HEK293 (cell line): Measurements from ENCODE around the gene PRMT2.

ENCODE experiments used
- HOXA7 ChIP-seq: sonication (generic); formaldehyde crosslinking; IDR thresholded peaks from 2 replicates; pipeline ENCODE4 v1.8.1; 2022; ENCODE audit warnings: missing genetic modification reagents, borderline replicate concordance
- KLF10 ChIP-seq: fragments of 450-650 bp; IDR thresholded peaks from 2 replicates; pipeline ENCODE4 v1.5.1; 2018; ENCODE audit warnings: missing biosample characterization, mild to moderate bottlenecking, missing genetic modification characterization
- MZF1 ChIP-seq: fragments of 450-650 bp; formaldehyde crosslinking; IDR thresholded peaks from 2 replicates; pipeline ENCODE4 v1.5.1; 2017; ENCODE audit warnings: missing biosample characterization, missing genetic modification characterization, borderline replicate concordance
- PRDM6 ChIP-seq: fragments of 450-650 bp; formaldehyde crosslinking; IDR thresholded peaks from 2 replicates; pipeline ENCODE4 v1.5.1; 2017; ENCODE audit warnings: missing biosample characterization, missing genetic modification characterization
- TSHZ1 ChIP-seq: fragments of 450-650 bp; formaldehyde crosslinking; IDR thresholded peaks from 2 replicates; pipeline ENCODE4 v1.5.1; 2016; ENCODE audit warnings: missing biosample characterization, missing genetic modification characterization, borderline replicate concordance
- ZBTB1 ChIP-seq: fragments of 450-650 bp; formaldehyde crosslinking; IDR thresholded peaks from 2 replicates; pipeline ENCODE4 v1.5.1; 2016; ENCODE audit warnings: missing biosample characterization, missing genetic modification characterization
- ZIC2 ChIP-seq: fragments of 450-650 bp; formaldehyde crosslinking; IDR thresholded peaks from 2 replicates; pipeline ENCODE4 v1.5.1; 2016; ENCODE audit warnings: missing biosample characterization, missing genetic modification characterization
- ZNF174 ChIP-seq: fragments of 450-650 bp; formaldehyde crosslinking; IDR thresholded peaks from 2 replicates; pipeline ENCODE4 v1.5.0; 2017; ENCODE audit warnings: missing biosample characterization, mild to moderate bottlenecking, missing genetic modification characterization
- ZNF175 ChIP-seq: fragments of 450-650 bp; formaldehyde crosslinking; IDR thresholded peaks from 2 replicates; pipeline ENCODE4 v1.5.1; 2016; ENCODE audit warnings: missing biosample characterization, missing genetic modification characterization
- ZNF274 ChIP-seq, 2 experiments: fragments of 200-500 bp in 1 of 2; fragments of 450-650 bp in 1 of 2; sonication (Bioruptor generic) in 1 of 2; formaldehyde crosslinking in 1 of 2; IDR thresholded peaks; 2 replicates each; pipeline versions ENCODE4 v1.5.1 to v1.6.1; 2014 to 2016; ENCODE audit warnings: borderline replicate concordance in 1 of 2, inconsistent platforms in 1 of 2, low read length in 1 of 2, missing biosample characterization in 1 of 2, missing genetic modification characterization in 1 of 2
- ZNF280D ChIP-seq: fragments of 450-650 bp; formaldehyde crosslinking; IDR thresholded peaks from 2 replicates; pipeline ENCODE4 v1.5.1; 2016; ENCODE audit warnings: missing biosample characterization, missing genetic modification characterization
- ZNF366 ChIP-seq: fragments of 450-650 bp; formaldehyde crosslinking; conservative IDR thresholded peaks from 2 replicates; pipeline ENCODE4 v1.5.1; 2016; ENCODE audit warnings: missing biosample characterization, missing genetic modification characterization
- ZNF423 ChIP-seq: fragments of 450-650 bp; formaldehyde crosslinking; IDR thresholded peaks from 2 replicates; pipeline ENCODE4 v1.5.1; 2016; ENCODE audit warnings: missing biosample characterization, missing genetic modification characterization
- ZNF501 ChIP-seq: fragments of 450-650 bp; formaldehyde crosslinking; IDR thresholded peaks from 2 replicates; pipeline ENCODE4 v1.5.1; 2016; ENCODE audit warnings: missing biosample characterization, missing genetic modification characterization
- ZNF529 ChIP-seq: fragments of 450-650 bp; formaldehyde crosslinking; IDR thresholded peaks from 2 replicates; pipeline ENCODE4 v1.5.1; 2017; ENCODE audit warnings: missing genetic modification characterization, missing biosample characterization; ENCODE audit not compliant: insufficient replicate concordance
- ZNF600 ChIP-seq: fragments of 450-650 bp; formaldehyde crosslinking; IDR thresholded peaks from 2 replicates; pipeline ENCODE4 v1.5.1; 2016; ENCODE audit warnings: missing biosample characterization, missing genetic modification characterization
- ZNF670 ChIP-seq: fragments of 450-650 bp; formaldehyde crosslinking; IDR thresholded peaks from 2 replicates; pipeline ENCODE4 v1.5.1; 2016; ENCODE audit warnings: missing biosample characterization, missing genetic modification characterization, low read depth
- ZNF76 ChIP-seq: fragments of 450-650 bp; formaldehyde crosslinking; IDR thresholded peaks from 2 replicates; pipeline ENCODE4; 2016; ENCODE audit warnings: low read depth, missing biosample characterization, missing genetic modification characterization, borderline replicate concordance
- ZSCAN23 ChIP-seq: fragments of 450-650 bp; formaldehyde crosslinking; IDR thresholded peaks from 2 replicates; pipeline ENCODE4 v1.5.1; 2016; ENCODE audit warnings: missing biosample characterization, missing genetic modification characterization
- TF ChIP-seq, protein P1 (sequence below): fragments of 450-650 bp; IDR thresholded peaks from 2 replicates; pipeline ENCODE4 v1.5.1; 2018; ENCODE audit warnings: missing biosample characterization, missing genetic modification characterization
- TF ChIP-seq, protein P2 (sequence below): fragments of 450-650 bp; formaldehyde crosslinking; IDR thresholded peaks from 2 replicates; pipeline ENCODE4 v1.5.1; 2016; ENCODE audit warnings: missing biosample characterization, missing genetic modification characterization
- TF ChIP-seq, protein P3 (sequence below): fragments of 450-650 bp; formaldehyde crosslinking; IDR thresholded peaks from 2 replicates; pipeline ENCODE4 v1.5.1; 2016; ENCODE audit warnings: missing biosample characterization, missing genetic modification characterization

PRMT2 gene

DNA sequence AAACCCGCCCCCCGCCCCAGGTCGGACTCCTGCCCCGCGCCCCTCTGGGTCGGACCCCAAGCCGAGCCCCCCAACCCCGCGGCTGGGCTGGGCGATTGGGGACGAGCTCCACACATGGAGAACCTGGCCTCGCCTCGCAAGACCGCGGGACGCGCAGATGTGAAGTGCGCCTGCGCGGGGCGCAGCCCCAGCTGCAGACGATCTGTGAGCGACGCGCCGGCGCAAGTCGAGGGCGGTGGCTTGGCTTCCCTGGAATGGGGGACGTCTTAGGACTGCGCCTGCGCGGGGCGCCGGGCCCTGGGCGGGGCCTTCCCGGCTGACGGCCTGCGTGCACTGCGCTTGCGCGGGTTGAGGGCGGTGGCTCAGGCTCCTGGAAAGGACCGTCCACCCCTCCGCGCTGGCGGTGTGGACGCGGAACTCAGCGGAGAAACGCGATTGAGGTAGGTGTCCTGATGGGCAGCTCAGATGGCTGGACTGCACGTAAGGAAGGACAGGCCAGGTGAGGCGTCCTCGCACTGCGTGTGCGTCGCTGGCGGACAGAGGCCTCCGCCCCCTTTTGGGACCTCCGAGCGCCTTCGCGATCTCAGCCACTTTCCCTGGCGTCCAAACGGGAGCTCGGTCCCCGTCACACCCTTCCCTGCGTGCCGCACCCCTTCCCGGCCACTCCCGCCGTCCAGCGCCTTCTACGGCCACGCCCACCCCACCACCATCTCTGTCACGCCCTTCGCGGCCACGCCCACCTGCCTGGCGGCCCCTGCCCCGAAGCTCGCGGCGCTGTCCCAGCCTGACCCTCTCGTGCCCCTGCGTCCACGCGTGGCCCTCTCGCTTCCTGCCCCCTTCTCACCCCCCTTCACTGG lies at the start of gene PRMT2 (continued):
- TF ChIP-seq ZNF280D (no peak), ZBTB1 (tag by site-specific recombination) (peak; percentile 63; the same call in 1 of the 2 replicates), ZSCAN23 (tag by site-specific recombination) (peak; percentile 95), ZNF174 (tag by site-specific recombination) (no peak), HOXA7 (CRISPR knock-in tag) (no peak), ZNF600 (tag by site-specific recombination) (peak; percentile 98), ZNF529 (tag by site-specific recombination) (no peak), ZNF366 (tag by site-specific recombination) (peak; percentile 92; the same call in 1 of the 2 replicates), MZF1 (tag by site-specific recombination) (no peak), ZNF175 (tag by site-specific recombination) (0 out of 2 replicates have a peak, but pooled peaks have one; percentile 88), ZIC2 (tag by site-specific recombination) (peak; percentile 4; the same call in 1 of the 2 replicates), ZNF423 (tag by site-specific recombination) (0 out of 2 replicates have a peak, but pooled peaks have one; percentile 40), ZNF501 (tag by site-specific recombination) (no peak), ZNF670 (tag by site-specific recombination) (no peak; the same call in 1 of the 2 replicates), ZNF274 (IDR thresholded peaks at IDR 0.05; ENCODE audit: low read length) (no peak), ZNF274 (tag by site-specific recombination; IDR thresholded peaks at IDR 0.05; ENCODE audit: borderline replicate concordance) (no peak), KLF10 (tag by site-specific recombination) (peak; percentile 99), ZNF76 (tag by site-specific recombination) (peak; percentile 93), PRDM6 (tag by site-specific recombination) (no peak), TSHZ1 (tag by site-specific recombination) (no peak)
- TF ChIP-seq, protein P1, sequence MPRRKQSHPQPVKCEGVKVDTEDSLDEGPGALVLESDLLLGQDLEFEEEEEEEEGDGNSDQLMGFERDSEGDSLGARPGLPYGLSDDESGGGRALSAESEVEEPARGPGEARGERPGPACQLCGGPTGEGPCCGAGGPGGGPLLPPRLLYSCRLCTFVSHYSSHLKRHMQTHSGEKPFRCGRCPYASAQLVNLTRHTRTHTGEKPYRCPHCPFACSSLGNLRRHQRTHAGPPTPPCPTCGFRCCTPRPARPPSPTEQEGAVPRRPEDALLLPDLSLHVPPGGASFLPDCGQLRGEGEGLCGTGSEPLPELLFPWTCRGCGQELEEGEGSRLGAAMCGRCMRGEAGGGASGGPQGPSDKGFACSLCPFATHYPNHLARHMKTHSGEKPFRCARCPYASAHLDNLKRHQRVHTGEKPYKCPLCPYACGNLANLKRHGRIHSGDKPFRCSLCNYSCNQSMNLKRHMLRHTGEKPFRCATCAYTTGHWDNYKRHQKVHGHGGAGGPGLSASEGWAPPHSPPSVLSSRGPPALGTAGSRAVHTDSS, result no peak
- TF ChIP-seq, protein P2, sequence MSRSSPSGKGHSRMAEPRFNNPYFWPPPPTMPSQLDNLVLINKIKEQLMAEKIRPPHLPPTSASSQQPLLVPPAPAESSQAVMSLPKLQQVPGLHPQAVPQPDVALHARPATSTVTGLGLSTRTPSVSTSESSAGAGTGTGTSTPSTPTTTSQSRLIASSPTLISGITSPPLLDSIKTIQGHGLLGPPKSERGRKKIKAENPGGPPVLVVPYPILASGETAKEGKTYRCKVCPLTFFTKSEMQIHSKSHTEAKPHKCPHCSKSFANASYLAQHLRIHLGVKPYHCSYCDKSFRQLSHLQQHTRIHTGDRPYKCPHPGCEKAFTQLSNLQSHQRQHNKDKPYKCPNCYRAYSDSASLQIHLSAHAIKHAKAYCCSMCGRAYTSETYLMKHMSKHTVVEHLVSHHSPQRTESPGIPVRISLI (tag by site-specific recombination), result no peak
- TF ChIP-seq, protein P3, sequence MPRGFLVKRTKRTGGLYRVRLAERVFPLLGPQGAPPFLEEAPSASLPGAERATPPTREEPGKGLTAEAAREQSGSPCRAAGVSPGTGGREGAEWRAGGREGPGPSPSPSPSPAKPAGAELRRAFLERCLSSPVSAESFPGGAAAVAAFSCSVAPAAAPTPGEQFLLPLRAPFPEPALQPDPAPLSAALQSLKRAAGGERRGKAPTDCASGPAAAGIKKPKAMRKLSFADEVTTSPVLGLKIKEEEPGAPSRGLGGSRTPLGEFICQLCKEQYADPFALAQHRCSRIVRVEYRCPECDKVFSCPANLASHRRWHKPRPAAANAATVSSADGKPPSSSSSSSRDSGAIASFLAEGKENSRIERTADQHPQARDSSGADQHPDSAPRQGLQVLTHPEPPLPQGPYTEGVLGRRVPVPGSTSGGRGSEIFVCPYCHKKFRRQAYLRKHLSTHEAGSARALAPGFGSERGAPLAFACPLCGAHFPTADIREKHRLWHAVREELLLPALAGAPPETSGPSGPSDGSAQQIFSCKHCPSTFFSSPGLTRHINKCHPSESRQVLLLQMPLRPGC (tag by site-specific recombination), result peak; percentile 85
